Cardiac septum (tissue), 1 donor: ENCODE measurements around the gene IER5L. TPM values are rescaled to one million over a fixed set of nuclear protein-coding genes. Genes with fewer than 3 reads are reported as not detected.
"Not testable (repeated sequence)": the region's sequence is repeated elsewhere in the genome, so short reads cannot be mapped to it uniquely, and the experiment has no call there.

Source experiments
- DNase-seq: peaks from one replicate; pipeline ENCODE4 v3.0.0-alpha.2; 2020; ENCODE audit warnings: low spot score
- intact Hi-C: fragments of 100-400 bp; cut with DNase I; formaldehyde crosslinking; loops from one replicate; pipeline ENCODE4 v1.14.0; 2022
- total RNA-seq: library from RNA; stranded (reverse); fragmentation: NEBNext Ultra II Directional; extraction: Animal tissue kit (Norgen Biotek cat#: 25700); gene quantifications from one replicate; pipeline ENCODE4 v1.2.1, GENCODE V29; 2021
- donor health status: DM: no; HTN: no; CAD: no.

The IER5L gene
- total RNA-seq, 1 donor from 2014 or later, result 12.6 TPM

- intact Hi-C loops, result loop anchor here (2.0 to 5.0 kb wide), 2 partner anchors 20 to 400 kb away; no protein-coding TSS in a partner anchor
- DNase-seq, result peak; percentile 81
Measured at GRCh38 chr9:129166623-129167557, 11.2 kb downstream of the IER5L start.

- DNase-seq, result no peak
- intact Hi-C loops, result loop anchor here (5.0 kb wide), 1 partner anchor 402 kb away; no protein-coding TSS in a partner anchor
Measured at GRCh38 chr9:129165198-129165597, 12.9 kb downstream of the IER5L start.

DNA sequence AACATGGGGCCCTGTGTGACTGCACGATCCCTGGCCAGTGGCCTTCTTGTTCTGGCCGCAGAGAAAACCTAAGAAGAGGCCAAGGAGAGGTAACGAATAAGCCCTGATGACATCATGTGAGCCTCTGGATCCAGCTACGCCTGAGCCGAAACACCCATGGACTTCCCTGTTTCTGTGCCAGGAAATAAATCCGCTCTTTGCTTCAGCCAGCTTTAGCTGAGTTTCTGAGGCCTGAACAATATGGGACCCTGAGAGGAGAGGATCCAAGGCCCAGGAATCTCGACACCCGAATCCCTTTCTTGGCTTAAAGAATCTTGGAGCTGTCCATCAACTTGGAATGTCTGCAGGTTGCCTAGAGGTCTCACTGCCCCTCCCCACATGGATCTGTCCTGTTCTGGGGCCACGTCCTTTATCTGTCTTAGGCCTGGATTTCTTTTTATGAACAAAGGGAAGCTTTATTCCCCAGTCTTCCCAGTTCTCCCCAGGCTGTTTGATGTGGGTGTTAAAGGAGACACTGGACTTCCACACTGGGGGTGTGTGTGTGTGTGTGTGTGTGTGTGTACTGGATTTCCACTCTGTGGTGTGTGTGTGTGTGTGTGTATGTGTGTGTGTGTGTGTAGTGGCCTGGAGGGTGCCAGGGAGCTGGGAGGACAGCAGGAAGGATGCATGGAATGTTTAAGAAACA is 13.7 kb downstream of the IER5L start:
- no peak for DNase-seq
- intact Hi-C loops, result no loop called here

DNA sequence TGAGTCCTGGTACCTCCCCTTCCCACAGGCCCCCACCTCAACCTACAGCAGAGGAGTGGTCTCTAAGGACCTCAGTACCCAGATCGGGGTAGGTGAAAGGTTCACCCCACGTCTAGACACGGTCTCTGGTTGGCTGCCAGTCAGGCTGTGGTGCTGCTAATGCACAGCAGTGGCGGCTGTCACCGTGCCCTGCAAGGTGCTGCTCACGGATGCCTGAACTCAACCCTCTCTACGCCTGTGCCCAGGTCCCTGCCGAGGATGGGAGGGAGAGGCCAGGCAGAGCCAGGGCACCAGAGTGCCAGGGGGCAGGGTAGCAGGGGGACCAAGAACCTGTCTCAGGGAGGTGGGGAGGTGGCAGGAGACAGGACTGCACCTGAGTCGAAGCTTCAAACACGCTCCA is 14.3 kb downstream of the IER5L start:
- no peak for DNase-seq
- intact Hi-C loops, result no loop called here

DNA sequence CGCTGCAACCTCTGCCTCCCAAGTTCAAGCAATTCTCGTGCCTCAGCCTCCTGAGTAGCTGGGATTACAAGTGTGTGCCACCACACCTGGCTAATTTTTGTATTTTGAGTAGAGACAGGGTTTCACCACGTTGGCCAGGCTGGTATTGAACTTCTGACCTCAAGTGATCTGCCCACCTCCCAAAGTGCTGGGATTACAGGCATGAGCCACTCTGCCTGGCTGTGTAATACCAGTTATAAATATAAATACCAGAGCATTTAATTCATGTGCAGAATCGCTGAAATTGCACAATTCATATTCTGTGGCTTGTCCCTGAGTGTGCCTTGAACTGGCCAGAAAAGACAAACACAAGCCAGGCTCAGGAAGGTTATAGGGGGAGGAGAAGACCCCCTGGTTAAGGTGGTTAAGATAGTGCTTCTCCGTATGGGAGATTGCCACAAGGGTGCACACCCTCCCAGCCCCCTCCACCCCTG is 14.8 kb downstream of the IER5L start:
- DNase-seq, intact Hi-C loops: not testable (repeated sequence)

- intact Hi-C loops, result no loop called here
- DNase-seq, result no peak
Measured at GRCh38 chr9:129162497-129163197, 15.4 kb downstream of the IER5L start.

- DNase-seq, result no peak
- intact Hi-C loops, result no loop called here
Measured at GRCh38 chr9:129161534-129161837, 16.6 kb downstream of the IER5L start.

DNA sequence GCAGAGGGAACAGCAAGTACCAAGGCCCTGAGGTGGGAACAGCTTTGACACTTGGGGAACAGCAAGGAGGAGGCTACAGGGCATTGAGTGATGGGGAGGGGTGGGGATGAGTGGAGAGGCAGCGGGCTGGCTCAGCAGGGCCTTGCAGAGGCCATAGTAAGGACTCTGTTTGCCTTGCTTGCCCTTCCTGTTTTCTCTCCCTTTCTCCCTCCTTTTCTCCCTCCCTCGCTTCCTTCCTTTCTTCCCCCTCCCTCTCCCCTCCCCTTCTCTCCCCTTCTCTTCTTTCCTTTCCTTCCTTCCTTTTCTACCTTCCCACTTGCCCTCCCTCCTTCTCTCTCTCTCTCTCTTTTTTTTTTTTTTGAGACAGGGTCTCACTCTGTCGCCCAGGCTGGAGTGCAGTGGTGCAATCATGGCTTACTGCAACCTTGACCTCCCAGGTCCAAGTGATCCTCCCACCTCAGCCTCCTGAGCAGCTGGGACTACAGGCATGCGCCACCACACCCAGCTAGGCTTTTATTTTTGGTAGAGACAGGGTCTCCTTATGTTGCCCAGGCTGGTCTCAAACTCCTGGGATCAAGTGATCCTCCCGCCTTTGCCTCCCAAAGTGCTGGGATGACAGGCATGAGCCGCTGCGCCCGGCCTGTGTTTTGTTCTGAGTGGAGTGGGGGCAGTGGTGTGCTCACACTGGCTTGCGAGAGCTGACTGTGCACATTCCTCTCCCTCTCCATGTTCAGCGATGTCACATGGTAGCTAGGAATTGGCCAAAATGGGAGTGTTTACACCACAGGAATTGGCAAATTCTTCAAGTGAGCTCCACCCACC is 17.1 kb downstream of the IER5L start:
- intact Hi-C loops, result no loop called here
- no peak for DNase-seq

- intact Hi-C loops, result no loop called here
- DNase-seq, result no peak
Measured at GRCh38 chr9:129156163-129156562, 21.9 kb downstream of the IER5L start.

DNA sequence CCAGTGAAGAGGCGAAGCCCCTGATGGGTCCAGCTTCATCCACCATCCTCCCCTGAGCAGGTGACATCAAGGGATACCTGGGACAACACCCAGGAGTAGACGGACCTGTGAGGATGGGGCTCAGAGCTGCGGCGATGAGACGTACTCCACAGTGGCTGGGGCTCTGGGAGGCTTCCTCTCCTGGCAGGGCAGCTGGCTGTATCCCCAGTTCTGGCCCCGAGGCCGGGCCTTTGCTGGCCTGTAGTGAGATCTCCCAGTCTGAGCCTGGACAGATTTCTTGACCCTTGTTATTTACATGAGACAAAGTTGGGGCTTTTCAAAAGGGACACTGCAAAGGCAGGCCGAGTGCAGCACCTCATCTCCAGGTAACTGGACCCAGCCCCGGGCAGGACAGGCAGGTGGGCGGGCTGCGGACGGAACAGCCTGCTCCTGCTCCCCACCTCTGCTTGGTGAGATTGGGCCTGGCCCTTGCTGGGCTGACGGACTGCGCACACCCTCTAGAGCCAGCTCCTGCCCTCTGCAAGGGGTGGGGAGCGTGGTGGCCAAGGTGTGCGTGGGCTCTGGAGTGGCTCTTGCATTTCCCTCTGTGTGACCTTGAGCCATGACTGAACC is 23.1 kb downstream of the IER5L start:
- no peak for DNase-seq
- intact Hi-C loops, result no loop called here

DNA sequence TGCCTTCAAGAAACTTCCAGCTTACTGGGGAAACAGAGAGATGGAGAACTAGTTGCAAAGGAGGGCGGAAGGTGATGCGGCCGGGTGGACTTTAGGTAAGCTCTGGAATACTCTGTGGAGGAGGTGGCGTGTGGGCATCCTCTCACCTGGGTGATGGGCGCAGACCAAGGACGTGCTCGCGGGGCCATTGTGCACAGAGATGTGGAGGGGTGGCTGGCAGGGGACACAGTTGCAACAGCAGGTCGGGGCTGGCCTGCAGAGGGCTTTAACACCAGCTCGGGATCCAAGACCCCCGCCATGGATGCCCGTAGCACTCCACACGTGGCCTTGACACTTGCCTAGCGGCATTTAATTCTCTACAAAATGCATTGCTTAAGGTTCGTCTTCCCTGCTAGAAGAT is 26.6 kb downstream of the IER5L start:
- intact Hi-C loops, result no loop called here
- no peak for DNase-seq

- no peak for DNase-seq
Measured at GRCh38 chr9:129150672-129151211, 27.3 kb downstream of the IER5L start.

DNA sequence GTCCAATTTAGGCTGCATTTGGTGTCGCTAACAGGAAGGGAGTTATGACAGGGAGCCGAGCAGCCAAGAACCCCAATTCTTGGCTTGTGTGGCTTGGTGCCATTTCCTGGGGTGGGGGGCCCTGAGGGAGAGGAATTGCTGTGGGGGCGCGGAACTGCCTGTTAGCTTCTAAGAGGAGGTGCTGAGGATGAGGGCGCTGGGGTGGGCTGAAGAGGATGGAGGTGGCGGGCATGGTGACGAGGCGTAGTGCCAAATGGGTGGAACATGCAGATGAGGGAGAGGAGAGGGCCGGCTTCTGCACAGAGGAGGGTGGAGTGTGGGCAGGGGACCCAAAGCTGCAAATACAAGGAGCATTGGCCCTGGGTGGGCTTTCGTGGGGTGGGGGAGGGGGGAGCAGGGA is 27.9 kb downstream of the IER5L start:
- intact Hi-C loops, result no loop called here
- DNase-seq, result no peak

More at GRCh38 chr9:129150672-129151211, 27.3 kb downstream of the IER5L start:
- intact Hi-C loops, result no loop called here

GRCh38 chr9:129149442-129149841 is 28.6 kb downstream of the IER5L start:
- no peak for DNase-seq
- intact Hi-C loops, result no loop called here

- no peak for DNase-seq
- intact Hi-C loops, result no loop called here
Measured at GRCh38 chr9:129148463-129149204, 29.4 kb downstream of the IER5L start.

DNA sequence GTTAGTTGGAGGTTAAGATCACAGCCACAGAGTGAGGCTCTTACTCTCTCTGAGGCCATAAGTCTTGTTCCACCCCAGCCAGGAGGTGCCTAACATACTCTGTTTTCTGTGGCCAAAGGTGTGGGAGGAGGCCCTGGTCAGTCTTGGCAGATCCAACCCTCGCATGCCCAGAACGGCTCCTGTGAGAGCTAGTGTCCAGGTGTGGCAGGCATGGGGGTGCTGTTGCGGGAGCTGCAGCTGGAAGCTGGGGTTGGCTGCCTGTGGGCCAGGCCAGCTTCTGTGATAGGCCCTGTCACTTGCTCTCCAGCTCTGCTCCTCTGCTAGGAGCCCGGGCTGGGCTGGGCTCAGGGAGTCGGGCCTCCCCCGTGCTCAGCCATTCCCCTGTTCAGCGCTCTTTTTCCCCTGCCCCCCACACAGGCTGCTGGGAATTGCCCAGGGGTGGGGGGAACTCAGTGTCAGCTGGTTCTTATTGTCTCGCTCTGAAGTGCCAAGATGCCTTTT is 31.6 kb downstream of the IER5L start:
- intact Hi-C loops, result loop anchor here (2.0 kb wide), 1 partner anchor 20 kb away; no protein-coding TSS in a partner anchor
- DNase-seq, result no peak

GRCh38 chr9:129145841-129146292 is 32.2 kb downstream of the IER5L start:
- DNase-seq, result peak; percentile 81
- intact Hi-C loops, result loop anchor here (2.0 kb wide), 1 partner anchor 21 kb away; no protein-coding TSS in a partner anchor
